ENCODE results near the gene ITPR1. TPM values are rescaled to one million over a fixed set of nuclear protein-coding genes. Genes with fewer than 3 reads are reported as not detected.

ITPR1 gene
- total RNA-seq, 1 experiment from 2014 or later, result 11.3 TPM

DNA sequence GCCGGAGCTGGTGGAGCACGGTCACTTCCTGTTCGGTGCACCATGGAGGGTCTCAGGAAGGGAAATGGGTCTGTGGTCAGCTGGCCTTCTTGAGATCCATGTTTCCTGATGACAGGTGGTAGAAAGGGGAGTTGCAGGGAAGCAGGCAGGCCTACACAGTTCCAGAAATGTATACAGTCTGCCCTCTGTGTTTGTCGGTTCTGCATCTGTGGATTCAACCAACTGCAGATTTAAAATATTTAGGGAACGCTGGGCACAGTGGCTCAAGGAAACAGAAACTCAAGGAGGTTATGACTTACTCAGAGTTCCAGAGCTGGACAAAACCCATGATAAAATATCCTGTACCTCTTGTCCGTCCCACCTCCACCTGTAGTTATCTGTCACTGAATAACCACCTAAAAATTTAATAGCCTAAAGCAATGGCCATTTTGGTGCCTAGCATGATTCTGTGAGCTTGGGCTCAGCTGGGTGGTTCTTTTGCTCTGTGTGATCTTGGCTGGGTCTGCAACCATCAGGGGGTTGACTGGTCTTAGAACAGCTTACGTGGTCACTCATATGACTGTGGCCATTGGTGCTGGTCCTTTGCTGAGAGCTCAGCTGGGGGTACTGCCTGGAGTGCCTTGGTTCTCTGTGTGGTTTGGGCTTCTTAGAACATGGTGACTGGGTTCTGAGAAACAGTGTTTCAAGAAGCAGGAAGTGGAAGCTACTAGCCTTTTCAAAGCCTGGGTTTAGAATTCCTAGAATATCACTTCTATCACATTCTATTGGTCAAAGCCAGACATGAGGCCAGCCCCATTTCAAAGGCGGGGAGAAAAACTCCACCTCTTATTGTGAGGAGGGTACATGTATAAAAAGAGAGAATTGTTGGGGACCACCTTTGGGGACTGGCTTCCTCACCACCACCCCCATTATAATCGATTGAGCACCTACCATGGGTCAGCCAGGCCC, 246.4 kb downstream of the ITPR1 start:
- Histone ChIP-seq H3K4me2 (no peak overlapping the region), H2AFZ (no peak overlapping the region), H3K4me3 (no peak overlapping the region), H3K27ac (no peak overlapping the region), H3K9me2 (ENCODE audit: insufficient read depth) (no peaks in the 10 kb centered on the region), H3K4me1 (replicated peaks; ENCODE audit: insufficient read depth) (peaks cover 61% of the 10 kb centered on the region), H3K27me3 (ENCODE audit: insufficient read depth, low read depth) (no peaks in the 10 kb centered on the region), H3F3A (ENCODE audit: insufficient read depth, low read depth) (peaks cover 24% of the 10 kb centered on the region), H3K36me3 (ENCODE audit: low read depth) (no peaks in the 10 kb centered on the region), H3K9me3 (ENCODE audit: insufficient read depth, low read depth) (no peaks in the 10 kb centered on the region), H3K79me2 (ENCODE audit: low read depth) (no peaks in the 10 kb centered on the region), H4K20me1 (ENCODE audit: insufficient read depth) (no peaks in the 10 kb centered on the region)
- CTCF ChIA-PET, result no interaction called here
- intact Hi-C loops (cut with micrococcal nuclease; ENCODE audit: unreplicated experiment), result no loop called here
- no TSS peak for BruUV-seq (replicated peaks)
- no peak for DNase-seq
- TF ChIP-seq EZH2 (IDR thresholded peaks at IDR 0.05; ENCODE audit: low read depth) (no peak), CTCF (conservative IDR thresholded peaks at IDR 0.05) (no peak)
- POLR2A ChIA-PET (ENCODE audit: unreplicated experiment), result interaction anchor here (0.6 kb wide), 1 partner anchor 294 kb away, joined by 22 read pairs; no protein-coding TSS in a partner anchor

GRCh38 chr3:4740397-4741105, 247.4 kb downstream of the ITPR1 start:
- Histone ChIP-seq H3K9me3 (ENCODE audit: insufficient read depth, low read depth) (no peaks in the 10 kb centered on the region), H3K4me2 (0 out of 2 replicates have a peak overlapping the region, but pooled peaks have one; percentile 51), H3K4me3 (no peak overlapping the region), H3K27ac (peak overlapping the region; percentile 81), H3K9me2 (ENCODE audit: insufficient read depth) (no peaks in the 10 kb centered on the region), H3K27me3 (ENCODE audit: insufficient read depth, low read depth) (no peaks in the 10 kb centered on the region), H2AFZ (no peak overlapping the region), H4K20me1 (ENCODE audit: insufficient read depth) (no peaks in the 10 kb centered on the region), H3K36me3 (ENCODE audit: low read depth) (no peaks in the 10 kb centered on the region), H3K4me1 (replicated peaks; ENCODE audit: insufficient read depth) (peaks cover 59% of the 10 kb centered on the region), H3F3A (ENCODE audit: insufficient read depth, low read depth) (peaks cover 24% of the 10 kb centered on the region), H3K79me2 (ENCODE audit: low read depth) (no peaks in the 10 kb centered on the region)
- ChIA-PET POLR2A (ENCODE audit: unreplicated experiment) (interaction anchor here (0.6 kb wide), 1 partner anchor 293 kb away, joined by 22 read pairs; no protein-coding TSS in a partner anchor), CTCF (no interaction called here)
- TF ChIP-seq CTCF (conservative IDR thresholded peaks at IDR 0.05) (no peak), EZH2 (IDR thresholded peaks at IDR 0.05; ENCODE audit: low read depth) (no peak)
- no TSS peak for BruUV-seq (replicated peaks)
- intact Hi-C loops (cut with micrococcal nuclease; ENCODE audit: unreplicated experiment), result loop anchor here (1.0 kb wide), 1 partner anchor 85 kb away; no protein-coding TSS in a partner anchor
- no peak for DNase-seq

DNA sequence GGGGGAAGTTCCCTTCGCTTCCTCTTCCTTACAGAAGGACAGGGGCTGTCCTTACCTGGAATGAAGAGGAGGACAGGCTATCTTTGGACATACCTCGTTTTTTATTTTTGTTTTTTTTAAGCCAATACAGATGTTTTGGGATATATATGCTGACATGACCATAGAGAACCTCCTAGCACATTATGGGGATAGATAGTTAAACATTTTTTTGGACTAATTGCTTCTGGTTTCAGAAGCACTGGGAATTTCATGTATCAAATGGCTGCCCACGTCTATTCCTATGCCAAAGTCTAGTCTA, 247.9 kb downstream of the ITPR1 start:
- Histone ChIP-seq H3K36me3 (ENCODE audit: low read depth) (no peaks in the 10 kb centered on the region), H3K79me2 (ENCODE audit: low read depth) (no peaks in the 10 kb centered on the region), H3K4me1 (replicated peaks; ENCODE audit: insufficient read depth) (peaks cover 54% of the 10 kb centered on the region), H2AFZ (no peak overlapping the region), H3K4me2 (peak overlapping the region; percentile 51; the same call in 1 of the 2 replicates), H3K4me3 (no peak overlapping the region), H3K9me2 (ENCODE audit: insufficient read depth) (no peaks in the 10 kb centered on the region), H3K27ac (peak overlapping the region; percentile 81), H3F3A (ENCODE audit: insufficient read depth, low read depth) (peaks cover 24% of the 10 kb centered on the region), H3K27me3 (ENCODE audit: insufficient read depth, low read depth) (no peaks in the 10 kb centered on the region), H3K9me3 (ENCODE audit: insufficient read depth, low read depth) (no peaks in the 10 kb centered on the region), H4K20me1 (ENCODE audit: insufficient read depth) (no peaks in the 10 kb centered on the region)
- no peak for TF ChIP-seq EZH2 (IDR thresholded peaks at IDR 0.05; ENCODE audit: low read depth)
- TF ChIP-seq CTCF (conservative IDR thresholded peaks at IDR 0.05), result no peak
- CTCF ChIA-PET, result no interaction called here
- DNase-seq, result no peak
- intact Hi-C loops (cut with micrococcal nuclease; ENCODE audit: unreplicated experiment), result loop anchor here (1.0 kb wide), 1 partner anchor 84 kb away; no protein-coding TSS in a partner anchor
- BruUV-seq (replicated peaks), result no TSS peak
- POLR2A ChIA-PET (ENCODE audit: unreplicated experiment), result no interaction called here

Measured in PC-9 (cell line).